ENCODE data around the gene BPIFB6. TPM values are rescaled to one million over a fixed set of nuclear protein-coding genes. Genes with fewer than 3 reads are reported as not detected.

The BPIFB6 gene, protein sequence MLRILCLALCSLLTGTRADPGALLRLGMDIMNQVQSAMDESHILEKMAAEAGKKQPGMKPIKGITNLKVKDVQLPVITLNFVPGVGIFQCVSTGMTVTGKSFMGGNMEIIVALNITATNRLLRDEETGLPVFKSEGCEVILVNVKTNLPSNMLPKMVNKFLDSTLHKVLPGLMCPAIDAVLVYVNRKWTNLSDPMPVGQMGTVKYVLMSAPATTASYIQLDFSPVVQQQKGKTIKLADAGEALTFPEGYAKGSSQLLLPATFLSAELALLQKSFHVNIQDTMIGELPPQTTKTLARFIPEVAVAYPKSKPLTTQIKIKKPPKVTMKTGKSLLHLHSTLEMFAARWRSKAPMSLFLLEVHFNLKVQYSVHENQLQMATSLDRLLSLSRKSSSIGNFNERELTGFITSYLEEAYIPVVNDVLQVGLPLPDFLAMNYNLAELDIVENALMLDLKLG
- total RNA-seq (not detected), polyA plus RNA-seq (not detected)
- long read RNA-seq, donor 1 = 0 reads
- long read RNA-seq, donor 2 = 0 reads

DNA sequence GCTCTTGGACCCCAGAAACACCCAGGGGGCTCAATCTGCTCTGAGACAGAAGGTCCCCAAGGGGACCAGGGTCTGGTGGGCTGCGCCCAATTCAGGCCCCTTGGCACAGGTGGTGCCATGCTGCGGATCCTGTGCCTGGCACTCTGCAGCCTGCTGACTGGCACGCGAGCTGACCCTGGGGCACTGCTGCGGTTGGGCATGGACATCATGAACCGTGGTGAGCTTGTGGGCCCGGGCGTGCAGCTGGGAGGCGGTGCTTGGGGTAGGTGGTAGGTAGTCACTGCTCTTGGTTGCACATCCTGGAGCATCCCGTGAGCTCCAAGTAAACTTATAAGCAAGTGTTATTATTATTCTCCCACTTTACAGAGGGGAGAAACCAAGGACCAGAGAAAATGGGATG, at the start of gene BPIFB6:
BPIFB6 (plus strand) TSS at position 118 of the 400 bp plus-strand sequence; CDS start at position 118, 0 bp downstream.
- Histone ChIP-seq H3K27me3 (replicated peaks in 1 of 7) (peaks cover 0 to 8% (median 0%) of the 10 kb centered on the region in 7 donors), H3K4me3 (no peak within 1 kb of the TSS), H3K27ac (no peak within 1 kb of the TSS), H3K4me1 (no peaks in the 10 kb centered on the region), H3K36me3 (no peaks in the 10 kb centered on the region), H3K9me3 (peaks cover 0 to 11% (median 0%) of the 10 kb centered on the region in 8 donors)
- intact Hi-C loops (cut with DNase I; ENCODE audit: low total_unique reads) = no loop called here
- TF ChIP-seq POLR2A (IDR thresholded peaks at IDR 0.05) = no peak
- TF ChIP-seq, protein P1, sequence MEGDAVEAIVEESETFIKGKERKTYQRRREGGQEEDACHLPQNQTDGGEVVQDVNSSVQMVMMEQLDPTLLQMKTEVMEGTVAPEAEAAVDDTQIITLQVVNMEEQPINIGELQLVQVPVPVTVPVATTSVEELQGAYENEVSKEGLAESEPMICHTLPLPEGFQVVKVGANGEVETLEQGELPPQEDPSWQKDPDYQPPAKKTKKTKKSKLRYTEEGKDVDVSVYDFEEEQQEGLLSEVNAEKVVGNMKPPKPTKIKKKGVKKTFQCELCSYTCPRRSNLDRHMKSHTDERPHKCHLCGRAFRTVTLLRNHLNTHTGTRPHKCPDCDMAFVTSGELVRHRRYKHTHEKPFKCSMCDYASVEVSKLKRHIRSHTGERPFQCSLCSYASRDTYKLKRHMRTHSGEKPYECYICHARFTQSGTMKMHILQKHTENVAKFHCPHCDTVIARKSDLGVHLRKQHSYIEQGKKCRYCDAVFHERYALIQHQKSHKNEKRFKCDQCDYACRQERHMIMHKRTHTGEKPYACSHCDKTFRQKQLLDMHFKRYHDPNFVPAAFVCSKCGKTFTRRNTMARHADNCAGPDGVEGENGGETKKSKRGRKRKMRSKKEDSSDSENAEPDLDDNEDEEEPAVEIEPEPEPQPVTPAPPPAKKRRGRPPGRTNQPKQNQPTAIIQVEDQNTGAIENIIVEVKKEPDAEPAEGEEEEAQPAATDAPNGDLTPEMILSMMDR (IDR thresholded peaks at IDR 0.05 in 8 of 11, conservative IDR thresholded peaks at IDR 0.05 in 3 of 11) = no peak
- TF ChIP-seq POLR2AphosphoS5 (IDR thresholded peaks at IDR 0.05) = no peak
- DNase-seq = no peak
- WGBS, 5 donors = 87 to 98% (median 91%) methylated on average over 6 to 10 of the region's 10 CpGs

DNA sequence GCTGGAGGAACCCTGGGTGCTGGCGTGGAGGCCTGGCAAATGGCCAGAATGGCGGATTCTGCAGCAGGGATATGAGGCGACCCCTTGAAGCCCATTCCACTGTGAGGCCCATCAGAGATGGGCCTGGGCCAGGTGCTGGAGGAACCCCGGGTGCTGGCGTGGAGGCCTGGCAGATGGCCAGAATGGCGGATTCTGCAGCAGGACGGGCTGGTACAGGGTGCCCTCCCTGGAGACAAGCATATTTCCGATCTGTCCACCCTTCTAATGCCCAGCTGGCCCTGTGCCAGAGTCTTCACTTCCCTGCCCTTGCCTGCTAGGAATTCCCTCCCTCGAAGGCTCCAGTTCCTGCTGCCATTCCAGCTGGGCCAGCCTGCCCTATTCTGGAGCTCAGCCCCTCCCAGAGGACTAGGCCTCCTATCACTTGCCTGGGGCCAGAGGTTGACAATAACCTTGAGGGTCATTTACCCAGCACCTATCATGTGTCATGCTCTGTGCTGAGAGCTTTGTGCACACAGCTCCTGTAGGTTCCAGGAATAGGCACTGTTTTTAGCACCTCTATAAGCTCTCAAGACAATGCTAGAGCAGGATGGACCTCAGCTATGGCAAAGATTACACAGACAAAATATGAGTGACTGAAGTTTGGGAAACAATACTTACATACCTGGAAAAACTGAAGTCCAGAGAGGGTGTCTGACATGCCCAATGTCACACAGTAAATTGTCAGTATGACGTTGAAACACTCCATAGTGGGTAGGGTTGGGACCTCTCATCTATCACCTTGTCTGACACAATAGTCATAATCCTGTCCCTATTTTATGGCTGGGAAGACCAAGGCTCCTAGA, 48.6 kb upstream of the BPIFB6 start:
- H3K4me3 ChIP-seq = no peak overlapping the region
- DNase-seq = peak; percentile 65
- H3K36me3 ChIP-seq = no peaks in the 10 kb centered on the region
- H3K9me3 ChIP-seq = no peaks in the 10 kb centered on the region
- TF ChIP-seq POLR2AphosphoS5 (IDR thresholded peaks at IDR 0.05) (no peak), POLR2A (IDR thresholded peaks at IDR 0.05) (no peak)
- TF ChIP-seq, protein P1 (IDR thresholded peaks at IDR 0.05 in 8 of 11, conservative IDR thresholded peaks at IDR 0.05 in 3 of 11) = no peak
- H3K4me1 ChIP-seq = no peaks in the 10 kb centered on the region
- WGBS, 5 donors = 68 to 82% (median 75%) methylated on average over 8 to 10 of the region's 10 CpGs
- H3K27ac ChIP-seq = no peak overlapping the region
- intact Hi-C loops (cut with DNase I; ENCODE audit: low total_unique reads) = no loop called here
- H3K27me3 ChIP-seq (replicated peaks in 1 of 7) = no peaks in the 10 kb centered on the region

DNA sequence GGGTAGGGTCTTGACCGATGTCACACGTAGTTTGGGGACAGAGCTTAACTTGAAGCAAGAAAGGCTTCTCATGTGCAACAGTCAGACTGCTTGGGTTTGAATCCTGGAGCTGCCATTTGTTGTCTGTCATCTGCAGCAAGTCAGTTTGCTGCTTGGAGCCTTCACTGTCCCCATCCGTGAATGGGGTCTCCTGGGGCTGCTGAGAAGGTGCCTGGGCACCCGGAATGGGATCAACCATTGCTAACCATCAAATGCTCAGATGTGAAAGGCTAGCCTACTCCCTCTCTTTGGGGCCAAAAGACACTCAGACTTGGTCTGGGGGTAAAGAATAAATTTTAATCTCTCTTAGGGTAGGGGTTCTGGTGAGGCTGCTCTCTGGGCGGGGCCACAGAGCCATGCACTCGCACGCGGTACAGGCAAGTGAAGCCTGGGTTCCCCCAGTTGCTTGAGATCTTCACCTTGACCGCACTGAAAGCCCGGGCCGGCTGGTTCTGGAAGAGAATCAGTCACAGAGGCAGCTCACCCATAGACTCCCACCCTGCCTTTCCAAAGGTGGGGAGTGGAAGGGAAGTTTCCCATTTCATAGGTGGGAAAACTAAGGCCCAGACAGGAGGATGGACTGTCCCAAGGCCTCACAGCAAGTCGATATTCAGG, 47.9 kb upstream of the BPIFB6 start:
- 88 to 92% (median 90%) methylated on average over 12 of the region's 12 CpGs for WGBS, 5 donors
- Histone ChIP-seq H3K9me3 (no peaks in the 10 kb centered on the region), H3K4me1 (no peaks in the 10 kb centered on the region), H3K27me3 (replicated peaks in 1 of 7) (no peaks in the 10 kb centered on the region), H3K36me3 (no peaks in the 10 kb centered on the region), H3K4me3 (no peak overlapping the region), H3K27ac (no peak overlapping the region)
- intact Hi-C loops (cut with DNase I; ENCODE audit: low total_unique reads) = no loop called here
- no peak for TF ChIP-seq POLR2A (IDR thresholded peaks at IDR 0.05)
- TF ChIP-seq, protein P1 (IDR thresholded peaks at IDR 0.05 in 8 of 11, conservative IDR thresholded peaks at IDR 0.05 in 3 of 11) = no peak
- DNase-seq = peak; percentile 58
